ENCODE data around the gene PAX6. TPM values are rescaled to one million over a fixed set of nuclear protein-coding genes. Genes with fewer than 3 reads are reported as not detected.
"Not testable (repeated sequence)": the region's sequence is repeated elsewhere in the genome, so short reads cannot be mapped to it uniquely, and the experiment has no call there.

Gene PAX6
- total RNA-seq, 1 donor from 2014 or later = 11.4 TPM

- FAIRE-seq (no peak), DNase-seq (ENCODE audit: low spot score in 2 of 2) (no peak)
These were observed 31.7 kb downstream of the PAX6 start for GRCh38 chr11:31779374-31779791.

GRCh38 chr11:31772412-31772811 lies 38.7 kb downstream of the PAX6 start:
- no peak for DNase-seq (ENCODE audit: low spot score in 2 of 2)

GRCh38 chr11:31770011-31770700 lies 41.0 kb downstream of the PAX6 start:
- no peak for FAIRE-seq
- DNase-seq (ENCODE audit: low spot score in 2 of 2) = no peak

More at GRCh38 chr11:31772412-31772811, 38.7 kb downstream of the PAX6 start:
- no peak for FAIRE-seq

GRCh38 chr11:31768749-31769640 lies 42.1 kb downstream of the PAX6 start:
- FAIRE-seq (no peak), DNase-seq (ENCODE audit: low spot score in 2 of 2) (no peak)

DNA sequence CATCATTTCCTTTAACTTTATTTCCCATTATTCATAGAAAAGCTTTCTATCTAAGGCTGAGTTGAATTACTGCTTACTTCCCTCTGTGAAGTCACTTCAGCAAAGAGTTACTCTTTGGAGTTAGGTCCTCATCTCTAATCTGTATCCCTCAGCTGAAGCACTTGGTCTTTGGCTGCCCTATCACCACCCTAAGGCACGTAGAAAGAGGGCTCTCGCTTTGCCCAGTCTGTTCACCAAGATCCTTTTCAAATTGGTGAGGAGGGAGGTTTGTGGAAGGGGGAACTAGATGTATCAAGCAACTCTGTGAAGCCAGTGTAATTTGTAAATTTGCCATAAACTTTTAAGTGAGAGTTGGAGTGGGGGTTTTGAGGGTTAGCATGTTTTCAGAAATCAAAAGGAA lies 43.4 kb downstream of the PAX6 start:
- DNase-seq (ENCODE audit: low spot score in 2 of 2) (no peak), FAIRE-seq (no peak)

DNA sequence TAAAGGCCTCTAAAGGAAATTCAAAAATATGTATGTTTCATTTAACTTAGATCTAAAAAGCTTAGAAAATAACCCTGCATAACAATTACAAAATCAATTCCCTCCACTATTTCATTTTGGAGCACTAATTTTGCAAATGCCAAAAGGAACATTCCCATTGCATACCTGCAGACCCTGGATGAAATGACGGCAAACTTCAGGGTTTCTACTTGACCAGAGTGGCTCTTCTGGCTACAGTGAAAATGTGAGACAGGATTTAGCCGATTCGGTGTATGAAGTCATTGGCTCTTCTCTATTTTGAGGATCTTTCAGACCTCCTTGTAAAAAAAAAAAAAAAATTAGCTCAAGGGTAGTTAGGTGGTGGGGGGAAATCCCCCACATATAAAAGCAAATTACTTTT lies 44.1 kb downstream of the PAX6 start:
- no peak for FAIRE-seq
- DNase-seq (ENCODE audit: low spot score in 2 of 2) = no peak

GRCh38 chr11:31764766-31765165 lies 46.4 kb downstream of the PAX6 start:
- no peak for DNase-seq (ENCODE audit: low spot score in 2 of 2)
- no peak for FAIRE-seq

- DNase-seq (ENCODE audit: low spot score in 2 of 2) (no peak), FAIRE-seq (no peak)
These were observed 46.9 kb downstream of the PAX6 start for GRCh38 chr11:31764261-31764660.

DNA sequence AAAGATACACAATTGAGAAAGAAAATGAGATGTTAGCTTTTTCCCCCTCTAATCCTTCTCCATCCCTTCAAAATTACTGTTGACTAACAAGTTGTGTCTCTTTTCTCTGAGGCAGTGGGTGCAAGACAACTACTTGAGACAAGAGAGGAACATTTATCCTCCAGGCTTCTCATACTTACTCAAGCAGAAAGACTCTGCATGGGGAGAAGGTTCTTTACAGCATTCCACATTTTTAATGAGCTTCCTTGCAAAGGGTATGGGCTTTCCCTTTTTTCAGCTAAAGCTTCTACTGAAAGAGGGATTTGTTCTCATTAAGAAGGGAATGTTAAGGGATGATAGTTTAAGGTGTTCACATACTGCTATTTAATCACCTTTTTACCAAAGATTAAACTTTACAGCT lies 47.8 kb downstream of the PAX6 start:
- DNase-seq (ENCODE audit: low spot score in 2 of 2) (no peak), FAIRE-seq (no peak)

DNA sequence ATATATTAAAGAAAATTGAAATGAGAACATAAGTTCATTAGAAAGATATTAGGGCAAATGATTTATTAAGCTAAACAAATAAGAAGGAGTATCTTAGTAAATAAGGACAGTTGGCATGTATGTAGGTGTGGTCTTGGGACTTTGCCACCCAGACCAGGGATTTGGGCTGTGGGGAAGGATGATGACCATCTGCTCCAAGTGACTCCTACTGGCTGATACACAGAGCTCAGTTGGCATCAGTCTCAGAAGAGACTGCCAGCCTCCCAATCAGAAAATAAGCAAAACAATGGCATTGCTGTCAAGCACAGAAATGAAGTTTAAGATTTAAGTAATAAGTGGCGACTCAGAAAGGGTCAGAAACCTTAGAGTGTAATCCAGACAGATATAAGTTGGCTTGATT lies 49.5 kb downstream of the PAX6 start:
- DNase-seq (ENCODE audit: low spot score in 2 of 2) (no peak), FAIRE-seq (no peak)

GRCh38 chr11:31757260-31757835 lies 53.8 kb downstream of the PAX6 start:
- DNase-seq (ENCODE audit: low spot score in 2 of 2) (no peak), FAIRE-seq (no peak)

GRCh38 chr11:31747581-31747980 lies 63.5 kb downstream of the PAX6 start:
- DNase-seq (ENCODE audit: low spot score in 2 of 2) = no peak
- FAIRE-seq = no peak

DNA sequence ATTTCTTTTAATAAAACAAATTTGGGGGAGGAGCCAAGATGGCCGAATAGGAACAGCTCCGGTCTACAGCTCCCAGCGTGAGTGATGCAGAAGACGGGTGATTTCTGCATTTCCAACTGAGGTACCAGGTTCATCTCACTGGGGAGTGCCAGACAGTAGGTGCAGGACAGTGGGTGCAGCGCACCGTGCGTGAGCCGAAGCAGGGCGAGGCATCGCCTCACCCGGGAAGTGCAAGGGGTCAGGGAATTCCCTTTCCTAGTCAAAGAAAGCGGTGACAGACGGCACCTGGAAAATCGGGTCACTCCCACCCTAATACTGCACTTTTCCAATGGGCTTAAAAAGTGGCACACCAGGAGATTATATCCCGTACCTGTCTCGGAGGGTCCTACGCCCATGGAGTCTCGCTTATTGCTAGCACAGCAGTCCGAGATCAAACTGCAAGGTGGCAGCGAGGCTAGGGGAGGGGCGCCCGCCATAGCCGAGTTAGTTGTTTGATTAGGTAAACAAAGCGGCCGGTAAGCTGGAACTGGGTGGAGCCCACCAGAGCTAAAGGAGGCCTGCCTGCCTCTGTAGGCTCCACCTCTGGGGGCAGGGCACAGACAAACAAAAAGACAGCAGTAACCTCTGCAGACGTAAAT lies 70.3 kb downstream of the PAX6 start:
- DNase-seq (ENCODE audit: low spot score in 2 of 2); FAIRE-seq: not testable (repeated sequence)

DNA sequence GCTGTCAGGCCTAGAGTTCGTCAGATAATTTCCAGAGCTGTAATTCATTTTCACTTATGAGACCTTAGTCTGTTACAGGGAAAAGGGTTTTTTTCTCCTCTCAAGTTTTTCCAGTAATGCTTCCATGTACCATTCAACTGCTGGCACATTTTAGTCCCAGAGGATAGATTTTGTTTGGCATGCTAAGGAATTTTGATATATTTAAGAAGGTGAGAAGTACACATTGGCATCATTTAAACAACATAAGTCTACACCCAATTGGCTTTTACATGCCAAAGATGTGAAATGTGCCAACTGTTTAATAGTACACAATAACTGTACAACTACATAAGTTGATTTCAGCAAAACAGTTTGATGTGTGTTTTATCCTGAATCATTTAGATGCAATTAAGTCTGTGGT lies 71.0 kb downstream of the PAX6 start:
- DNase-seq (ENCODE audit: low spot score in 2 of 2) (no peak), FAIRE-seq (no peak)
